GM11168 (cell line): ENCODE measurements around the gene MSRB2.

Experiments used
- in situ Hi-C: fragments of 300-500 bp; cut with MboI; formaldehyde crosslinking; loops from one replicate; pipeline ENCODE4 v1.12.0; 2022; ENCODE audit warnings: low sequenced_read_pairs; ENCODE audit not compliant: unreplicated experiment

Gene MSRB2

DNA sequence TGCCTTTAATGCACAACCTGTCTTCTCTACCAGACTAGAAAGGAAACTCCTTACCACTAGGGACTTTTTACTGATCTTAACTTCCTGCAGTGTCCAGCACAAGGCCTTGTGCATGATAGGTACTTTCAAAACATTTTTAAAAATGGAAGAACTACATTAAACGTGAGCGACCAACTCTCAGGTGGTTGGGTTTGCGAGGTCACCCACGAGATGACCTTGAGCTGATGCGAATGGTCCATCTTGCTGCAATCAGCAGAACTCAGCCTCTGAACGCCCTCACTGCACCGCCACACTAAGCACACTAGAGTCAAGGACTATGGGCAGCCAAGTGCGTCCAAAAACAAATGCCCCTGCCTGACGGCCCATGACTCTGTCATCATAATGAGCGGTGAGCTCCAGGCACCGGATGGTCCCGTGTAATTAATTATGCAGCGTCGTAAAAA is 61.9 kb downstream of the MSRB2 start:
- in situ Hi-C loops = loop anchor here (10.0 kb wide), 1 partner anchor 138 kb away; no protein-coding TSS in a partner anchor

DNA sequence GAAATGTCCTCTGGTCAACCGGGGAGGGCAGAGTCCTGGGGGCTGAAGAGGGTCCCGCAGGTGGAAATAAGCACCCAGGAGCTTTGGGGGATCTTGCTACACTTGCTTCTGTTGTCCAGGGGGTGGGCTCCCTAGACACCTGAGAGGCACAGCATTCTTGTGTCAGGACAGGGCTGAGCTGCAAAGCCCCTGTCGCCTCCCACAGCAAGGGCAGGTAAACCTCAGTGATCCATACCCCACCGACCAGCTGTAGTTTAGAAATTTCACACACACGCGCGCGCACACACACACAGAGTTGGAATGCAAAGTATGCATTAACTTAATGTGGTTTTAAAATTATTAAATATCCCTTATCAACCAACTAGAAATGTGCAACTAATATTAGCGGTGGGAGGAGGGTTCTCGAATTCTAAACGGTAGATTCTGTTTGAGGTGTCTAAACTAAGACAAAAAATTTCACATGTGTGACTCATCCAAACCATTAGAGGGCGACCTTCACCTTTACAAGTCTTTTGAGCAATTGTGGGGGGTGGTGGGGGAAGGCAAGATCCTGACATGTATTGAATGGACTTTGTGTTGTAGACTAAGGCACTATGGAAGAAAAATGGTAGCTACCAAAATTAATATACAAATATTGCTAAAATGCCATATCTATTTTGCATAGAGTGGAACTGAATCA is 62.5 kb downstream of the MSRB2 start:
- in situ Hi-C loops = loop anchor here (10.0 kb wide), 1 partner anchor 137 kb away; no protein-coding TSS in a partner anchor

DNA sequence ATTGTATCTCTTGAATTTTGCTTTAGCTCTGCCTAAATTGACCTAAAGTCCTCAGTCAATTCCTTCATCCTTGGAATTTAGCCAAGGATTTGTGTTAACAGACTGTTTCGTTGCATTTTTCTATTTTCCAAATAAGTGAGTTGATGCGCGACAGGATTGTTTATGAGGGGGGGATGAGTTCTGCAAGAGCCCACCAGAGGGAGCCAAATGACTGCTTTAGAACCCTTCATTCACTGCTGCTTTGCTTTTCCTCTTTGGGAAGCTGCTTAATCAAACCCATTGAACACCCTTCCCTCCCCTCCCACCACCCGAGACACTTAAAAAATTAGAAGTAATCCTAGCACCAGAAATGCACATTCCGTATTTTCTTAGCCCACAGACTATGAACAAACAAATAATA is 63.0 kb downstream of the MSRB2 start:
- in situ Hi-C loops = loop anchor here (10.0 kb wide), 1 partner anchor 136 kb away; no protein-coding TSS in a partner anchor

DNA sequence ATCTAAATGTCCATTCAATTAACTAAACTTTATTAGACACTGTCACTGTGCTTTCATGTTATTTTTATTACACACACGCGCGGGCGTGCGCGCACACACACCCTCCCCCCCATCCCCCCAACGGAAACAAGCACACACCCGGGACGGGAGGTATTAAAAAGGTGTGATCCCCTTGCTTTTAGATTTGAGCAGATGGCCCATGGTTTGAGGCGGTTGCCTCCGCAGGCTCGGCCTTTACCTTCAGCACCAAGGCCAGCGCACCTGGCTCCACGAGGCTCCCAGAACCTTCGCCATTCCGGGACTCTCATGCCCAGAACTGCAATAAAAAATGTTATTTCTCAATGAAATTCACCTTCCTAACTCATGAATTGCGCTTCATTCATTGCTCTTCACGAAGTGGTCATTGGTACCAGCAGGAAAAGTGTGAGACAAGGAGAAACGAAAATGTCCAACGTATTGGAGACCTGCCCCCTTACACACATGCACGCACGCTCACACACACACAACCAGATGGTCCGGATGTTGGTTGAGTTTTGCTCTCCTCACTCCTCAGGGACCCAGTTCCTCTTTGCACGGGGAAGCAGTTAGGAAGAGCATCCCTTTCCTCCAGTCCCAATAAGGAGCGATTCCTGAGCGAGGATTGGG is 76.0 kb downstream of the MSRB2 start:
- in situ Hi-C loops = no loop called here
